HCT116 (cell line): ENCODE data around the gene SLC34A1. TPM values are rescaled to one million over a fixed set of nuclear protein-coding genes. Genes with fewer than 3 reads are reported as not detected.

ENCODE experiments used
- ATAC-seq: fragments of 200-7000 bp; cut with Tn5 transposase; 2 replicates; pipeline ENCODE4 v1.9.1; 2020; ENCODE audit warnings: mild to moderate bottlenecking, moderate library complexity
- BruUV-seq: library from RNA; stranded (reverse); fragments of 400-500 nt; replicated peaks from 2 replicates; lab custom pipeline; 2021; lab: Mats Ljungman, UMichigan
- CTCF ChIA-PET: fragments of 300-600 bp; sonication (Branson Sonifier 250); formaldehyde crosslinking; loops from one replicate; lab custom pipeline; 2021; ENCODE audit warnings: antibody characterized with exemption; lab: Charles Lee
- POLR2A ChIA-PET: fragments of 300-600, 350-600 bp; sonication (Branson Sonifier 250); formaldehyde crosslinking; loops from one replicate; lab custom pipeline; 2021; ENCODE audit warnings: antibody characterized with exemption; lab: Charles Lee
- RAD21 ChIA-PET, 2 experiments: fragments of 300-600 bp; sonication (Branson Sonifier 250); formaldehyde crosslinking; loops; one replicate each; lab custom pipeline; 2023; ENCODE audit warnings: low total read pairs in 2 of 2; ENCODE audit not compliant: uncharacterized antibody in 2 of 2, unreplicated experiment in 2 of 2, low non-redundant PET in 1 of 2; lab: Charles Lee
- DNase-seq: peaks from one replicate; pipeline ENCODE4 v3.0.0-alpha.2; 2010; ENCODE audit warnings: low read depth, low spot score
- H2AFZ ChIP-seq: fragments of 200-600 bp; shearing (Covaris generic), sonication (generic); 2 replicates; pipeline ENCODE4 v1.6.1; 2017; ENCODE audit warnings: low read depth, mixed run types, mixed read lengths, antibody characterized with exemption, low read length; ENCODE audit not compliant: poor library complexity, severe bottlenecking
- H3K27ac ChIP-seq: 2 replicates; pipeline ENCODE4 v1.5.1; 2012; ENCODE audit warnings: low read depth, low read length
- H3K27me3 ChIP-seq: fragments of 200-600 bp; sonication (generic); 2 replicates; pipeline ENCODE4 v1.6.1; 2016; ENCODE audit warnings: mixed run types, low read length, mixed read lengths; ENCODE audit not compliant: insufficient read depth
- H3K36me3 ChIP-seq, 2 experiments: fragments of 200-500 bp in 1 of 2; fragments of 200-600 bp in 1 of 2; sonication (Bioruptor generic) in 1 of 2; sonication (generic) in 1 of 2; 2 replicates each; pipeline versions ENCODE4 v1.5.1 to v1.6.1; 2014 to 2016; ENCODE audit warnings: low read length in 2 of 2, inconsistent platforms in 1 of 2, mixed read lengths in 1 of 2, mixed run types in 1 of 2; ENCODE audit not compliant: insufficient read depth in 2 of 2, control insufficient read depth in 1 of 2
- H3K4me1 ChIP-seq, 2 experiments: fragments of 200-600 bp in 1 of 2; sonication (generic) in 1 of 2; 2 replicates each; pipeline versions ENCODE4 v1.5.1 to v1.6.1; 2012 to 2017; ENCODE audit warnings: low read length in 2 of 2, inconsistent platforms in 1 of 2, mild to moderate bottlenecking in 1 of 2, mixed read lengths in 1 of 2, mixed run types in 1 of 2, moderate library complexity in 1 of 2; ENCODE audit not compliant: insufficient read depth in 2 of 2, control insufficient read depth in 1 of 2
- H3K4me2 ChIP-seq: fragments of 200-600 bp; sonication (generic); 2 replicates; pipeline ENCODE4 v1.6.1; 2017; ENCODE audit warnings: mixed run types, low read length, mixed read lengths
- H3K4me3 ChIP-seq, 2 experiments: fragments of 200-600 bp in 1 of 2; sonication (generic) in 1 of 2; replicated peaks in 1 of 2; 2 replicates each; pipeline ENCODE4 v1.5.1; 2011 to 2016; ENCODE audit warnings: low read length in 2 of 2, control low read depth in 1 of 2, low read depth in 1 of 2, mild to moderate bottlenecking in 1 of 2, mixed read lengths in 1 of 2, mixed run types in 1 of 2
- H3K79me2 ChIP-seq: fragments of 200-600 bp; sonication (generic); 2 replicates; pipeline ENCODE4 v1.6.1; 2017; ENCODE audit warnings: mild to moderate bottlenecking, mixed run types, low read length, moderate library complexity, mixed read lengths; ENCODE audit not compliant: insufficient read depth
- H3K9ac ChIP-seq: fragments of 200-600 bp; sonication (generic); 2 replicates; pipeline ENCODE4 v1.6.1; 2016; ENCODE audit warnings: low read length, mixed read lengths
- H3K9me2 ChIP-seq: fragments of 200-600 bp; sonication (generic), shearing (Covaris generic); 2 replicates; pipeline ENCODE4 v1.6.1; 2017; ENCODE audit warnings: mixed run types, mild to moderate bottlenecking, moderate library complexity; ENCODE audit not compliant: insufficient read depth
- H3K9me3 ChIP-seq, 2 experiments: fragments of 200-500 bp in 1 of 2; fragments of 200-600 bp in 1 of 2; sonication (Bioruptor generic) in 1 of 2; sonication (generic) in 1 of 2; 2 replicates each; pipeline ENCODE4 v1.6.1; 2014 to 2017; ENCODE audit warnings: low read length in 2 of 2, mixed read lengths in 2 of 2, inconsistent platforms in 1 of 2, low read depth in 1 of 2, mild to moderate bottlenecking in 1 of 2, mixed run types in 1 of 2, moderate library complexity in 1 of 2; ENCODE audit not compliant: control insufficient read depth in 1 of 2, insufficient read depth in 1 of 2
- H4K20me1 ChIP-seq: fragments of 200-600 bp; sonication (generic), shearing (Covaris generic); 2 replicates; pipeline ENCODE4 v1.6.1; 2017; ENCODE audit warnings: mixed run types, mild to moderate bottlenecking, moderate library complexity; ENCODE audit not compliant: insufficient read depth
- ATF3 ChIP-seq: IDR thresholded peaks from 2 replicates; pipeline ENCODE4 v1.6.1; 2012
- CBX3 ChIP-seq: IDR thresholded peaks from 2 replicates; pipeline ENCODE4 v1.6.1; 2012; ENCODE audit warnings: low read depth
- CEBPB ChIP-seq: IDR thresholded peaks from 2 replicates; pipeline ENCODE4 v1.6.1; 2012; ENCODE audit warnings: low read depth
- EGR1 ChIP-seq: IDR thresholded peaks from 2 replicates; pipeline ENCODE4 v1.6.1; 2012; ENCODE audit warnings: low read depth
- ELF1 ChIP-seq: IDR thresholded peaks from 2 replicates; pipeline ENCODE4 v1.6.1; 2012; ENCODE audit warnings: low read depth, borderline replicate concordance
- EZH2 ChIP-seq: fragments of 200-600 bp; sonication (generic); IDR thresholded peaks from 2 replicates; pipeline ENCODE4 v1.6.1; 2017; ENCODE audit warnings: antibody characterized with exemption, mixed run types
- EZH2phosphoT487 ChIP-seq: fragments of 200-600 bp; IDR thresholded peaks from 2 replicates; pipeline ENCODE4 v1.6.1; 2018; ENCODE audit warnings: antibody characterized with exemption, borderline replicate concordance
- FOSL1 ChIP-seq: IDR thresholded peaks from 2 replicates; pipeline ENCODE4 v1.6.1; 2012; ENCODE audit warnings: low read depth
- JUND ChIP-seq: IDR thresholded peaks from 2 replicates; pipeline ENCODE4 v1.6.1; 2012
- MAX ChIP-seq: IDR thresholded peaks from 2 replicates; pipeline ENCODE4 v1.6.1; 2012
- POLR2A ChIP-seq: IDR thresholded peaks from 2 replicates; pipeline ENCODE4 v1.7.0; 2011; ENCODE audit warnings: borderline replicate concordance; ENCODE audit not compliant: insufficient read depth, insufficient read length; ENCODE audit errors: extremely low read depth
- POLR2AphosphoS5 ChIP-seq: IDR thresholded peaks from 2 replicates; pipeline ENCODE4 v1.6.1; 2011; ENCODE audit warnings: mild to moderate bottlenecking, low read depth, low read length, moderate library complexity
- RAD21 ChIP-seq: IDR thresholded peaks from 2 replicates; pipeline ENCODE4 v1.6.1; 2012; ENCODE audit warnings: low read depth, mild to moderate bottlenecking
- SIN3A ChIP-seq: IDR thresholded peaks from 2 replicates; pipeline ENCODE4 v1.6.1; 2012; ENCODE audit warnings: low read depth
- SP1 ChIP-seq: IDR thresholded peaks from 2 replicates; pipeline ENCODE4 v1.6.1; 2012; ENCODE audit warnings: low read depth
- SRF ChIP-seq: IDR thresholded peaks from 2 replicates; pipeline ENCODE4 v1.6.1; 2012; ENCODE audit warnings: low read depth
- TCF7L2 ChIP-seq: IDR thresholded peaks from 2 replicates; pipeline ENCODE4 v1.7.0; 2011; ENCODE audit warnings: borderline replicate concordance, inconsistent platforms; ENCODE audit not compliant: insufficient read depth, insufficient read length; ENCODE audit errors: extremely low read depth
- YY1 ChIP-seq: IDR thresholded peaks from 2 replicates; pipeline ENCODE4 v1.6.1; 2011; ENCODE audit warnings: low read length, low read depth, moderate library complexity, mild to moderate bottlenecking; ENCODE audit not compliant: insufficient replicate concordance; ENCODE audit errors: extremely low read depth
- ZBTB33 ChIP-seq: IDR thresholded peaks from 2 replicates; pipeline ENCODE4 v1.6.1; 2011; ENCODE audit warnings: mild to moderate bottlenecking, low read length, moderate library complexity; ENCODE audit not compliant: insufficient replicate concordance; ENCODE audit errors: extremely low read depth
- ZNF274 ChIP-seq: fragments of 200-500 bp; sonication (Bioruptor generic); IDR thresholded peaks from 2 replicates; pipeline ENCODE4 v1.6.1; 2014; ENCODE audit warnings: mild to moderate bottlenecking, low read depth, low read length, inconsistent platforms
- intact Hi-C: fragments of 100-400 bp; cut with micrococcal nuclease; formaldehyde crosslinking; loops from 2 replicates; pipeline ENCODE4 v1.10.0; 2022
- total RNA-seq: library from RNA; stranded (reverse); gene quantifications from one replicate; pipeline ENCODE4 v1.2.1, GENCODE V29; 2021; ENCODE audit not compliant: unreplicated experiment

SLC34A1 gene
- total RNA-seq, 1 experiment from 2014 or later = not detected

GRCh38 chr5:177351392-177352329 lies 32.6 kb upstream of the SLC34A1 start, which contains the start of gene LMAN2 (continued):
- TF ChIP-seq ZBTB33 = peak; percentile 63
- TF ChIP-seq, all 23 proteins: peak for 6

- BruUV-seq = no TSS peak
- H3K27ac ChIP-seq = no peak overlapping the region
- H3K4me2 ChIP-seq = no peak overlapping the region
- H3K27me3 ChIP-seq = no peaks in the 10 kb centered on the region
- H3K79me2 ChIP-seq = peaks cover 33% of the 10 kb centered on the region
- ChIA-PET RAD21 (no interaction called here), POLR2A (interaction anchor here (0.6 to 0.7 kb wide), 3 partner anchors 159 to 581 kb away, joined by 3 to 4 read pairs (median 3); no protein-coding TSS in a partner anchor), CTCF (interaction anchor here (2.3 kb wide), 1 partner anchor 43 kb away, joined by 9 read pairs; no protein-coding TSS in a partner anchor)
- no peak overlapping the region for H3K9ac ChIP-seq
- H3K9me2 ChIP-seq = no peaks in the 10 kb centered on the region
- no peak for ATAC-seq
- intact Hi-C loops = no loop called here
- no peak overlapping the region for H2AFZ ChIP-seq
- H3K36me3 ChIP-seq = peaks cover 0 to 4% of the 10 kb centered on the region in 2 experiments; a peak in 1 of 4 replicates
- no peak for DNase-seq
- H3K4me1 ChIP-seq = peaks cover 14 to 20% of the 10 kb centered on the region in 2 experiments
- no peaks in the 10 kb centered on the region for H4K20me1 ChIP-seq
- no peak for TF ChIP-seq ZBTB33
- no peak for TF ChIP-seq POLR2A
- no peak for TF ChIP-seq EZH2phosphoT487
- TF ChIP-seq POLR2AphosphoS5 = no peak
- TF ChIP-seq RAD21 = no peak
- no peak for TF ChIP-seq FOSL1
- TF ChIP-seq EZH2 = no peak
- no peak for TF ChIP-seq CBX3
- TF ChIP-seq TCF7L2 = no peak
- no peak for TF ChIP-seq SIN3A
- no peak for TF ChIP-seq SRF
- no peak for TF ChIP-seq SP1
- TF ChIP-seq ZNF274 = no peak
- no peak for TF ChIP-seq ATF3
- no peak for TF ChIP-seq ELF1
- TF ChIP-seq MAX = no peak
- no peak for TF ChIP-seq JUND
- TF ChIP-seq EGR1 = no peak
- no peak for TF ChIP-seq CEBPB
- TF ChIP-seq YY1 = no peak
- TF ChIP-seq, all 23 proteins: peak for 0
- Histone ChIP-seq H3K4me3 (no peak overlapping the region), H3K9me3 (peaks cover 0 to 4% of the 10 kb centered on the region in 2 experiments; a peak in 1 of 4 replicates)
These were observed 31.1 kb upstream of the SLC34A1 start for GRCh38 chr5:177353093-177353492.
